CD14-positive monocyte (primary cell): Measurements from ENCODE around the gene CCDC174. TPM values are rescaled to one million over a fixed set of nuclear protein-coding genes. Genes with fewer than 3 reads are reported as not detected.

Experiments
- DNase-seq, 3 donors: peaks; one replicate each; pipeline ENCODE4 v3.0.0-alpha.2; 2011 to 2022
- H2AFZ ChIP-seq: 2 replicates; pipeline ENCODE4 v1.6.0; 2012; ENCODE audit warnings: mild to moderate bottlenecking, low read depth, low read length, inconsistent platforms; ENCODE audit not compliant: insufficient read depth, poor library complexity, severe bottlenecking
- H3K27ac ChIP-seq, 2 donors: 1 replicate in 1 of 2; 2 replicates in 1 of 2; pipeline ENCODE4 v1.5.1; 2012 to 2013; ENCODE audit warnings: low read length in 2 of 2, control low read depth in 1 of 2, inconsistent platforms in 1 of 2, low read depth in 1 of 2, mild to moderate bottlenecking in 1 of 2
- H3K27me3 ChIP-seq, 2 donors: one replicate each; pipeline versions ENCODE4 v1.6.0 to v1.6.1; 2011 to 2013; ENCODE audit warnings: low read length in 2 of 2; ENCODE audit not compliant: control insufficient read depth in 2 of 2, insufficient read depth in 2 of 2
- H3K36me3 ChIP-seq, 2 donors: replicated peaks in 1 of 2; 1 replicate in 1 of 2; 2 replicates in 1 of 2; pipeline versions ENCODE4 v1.5.1 to v1.6.1; 2012 to 2013; ENCODE audit warnings: low read length in 2 of 2, control low read depth in 1 of 2, inconsistent platforms in 1 of 2, mild to moderate bottlenecking in 1 of 2; ENCODE audit not compliant: insufficient read depth in 2 of 2, control insufficient read depth in 1 of 2
- H3K4me1 ChIP-seq, 2 donors: 1 replicate in 1 of 2; 2 replicates in 1 of 2; pipeline versions ENCODE4 v1.5.1 to v1.6.1; 2012 to 2013; ENCODE audit warnings: low read length in 2 of 2, control low read depth in 1 of 2, inconsistent platforms in 1 of 2, mild to moderate bottlenecking in 1 of 2, moderate library complexity in 1 of 2; ENCODE audit not compliant: insufficient read depth in 2 of 2, control insufficient read depth in 1 of 2
- H3K4me2 ChIP-seq: replicated peaks from 2 replicates; pipeline ENCODE3; 2012; ENCODE audit warnings: low read length, moderate library complexity, mild to moderate bottlenecking; ENCODE audit not compliant: poor library complexity, severe bottlenecking; ENCODE audit errors: extremely low read depth
- H3K4me3 ChIP-seq, 3 experiments: fragments of 200-600 bp in 1 of 3; sonication (generic) in 1 of 3; replicated peaks in 1 of 3; 1 replicate in 2 of 3; 2 replicates in 1 of 3; pipeline ENCODE4 v1.5.1; 2011 to 2013; ENCODE audit warnings: low read length in 3 of 3, mild to moderate bottlenecking in 3 of 3, control low read depth in 2 of 3, low read depth in 2 of 3, inconsistent platforms in 1 of 3, moderate library complexity in 1 of 3
- H3K79me2 ChIP-seq: 2 replicates; pipeline ENCODE4 v1.6.0; 2012; ENCODE audit warnings: mild to moderate bottlenecking, control low read depth, inconsistent platforms, low read length, moderate library complexity; ENCODE audit not compliant: insufficient read depth
- H3K9ac ChIP-seq: 2 replicates; pipeline ENCODE4 v1.6.0; 2017; ENCODE audit warnings: low read length, mild to moderate bottlenecking; ENCODE audit not compliant: insufficient read depth, poor library complexity, severe bottlenecking
- H3K9me3 ChIP-seq, 2 donors: replicated peaks in 1 of 2; 1 replicate in 1 of 2; 2 replicates in 1 of 2; pipeline versions ENCODE4 v1.5.1 to v1.6.1; 2012 to 2013; ENCODE audit warnings: low read length in 2 of 2, control low read depth in 1 of 2; ENCODE audit not compliant: control insufficient read depth in 1 of 2, insufficient read depth in 1 of 2
- H4K20me1 ChIP-seq: 2 replicates; pipeline ENCODE4 v1.6.0; 2012; ENCODE audit warnings: mild to moderate bottlenecking, low read length, control low read depth, moderate library complexity; ENCODE audit not compliant: insufficient read depth
- H3K27ac Mint-ChIP-seq, 7 donors: one replicate each; pipeline ENCODE4 v1.8.0; 2020; ENCODE audit warnings: mild to moderate bottlenecking in 7 of 7, mixed read lengths in 7 of 7, moderate library complexity in 6 of 7, inconsistent platforms in 2 of 7
- H3K27me3 Mint-ChIP-seq, 3 donors: one replicate each; pipeline ENCODE4 v1.8.0; 2021 to 2022; ENCODE audit warnings: low read depth in 3 of 3, mild to moderate bottlenecking in 3 of 3, mixed read lengths in 3 of 3, moderate library complexity in 3 of 3, inconsistent platforms in 1 of 3
- H3K36me3 Mint-ChIP-seq, 2 donors: one replicate each; pipeline ENCODE4 v1.8.0; 2020; ENCODE audit warnings: mixed read lengths in 2 of 2, inconsistent platforms in 1 of 2, mild to moderate bottlenecking in 1 of 2
- H3K4me1 Mint-ChIP-seq: one replicate; pipeline ENCODE4 v1.8.0; 2020; ENCODE audit warnings: mild to moderate bottlenecking, mixed read lengths
- H3K4me3 Mint-ChIP-seq, 2 donors: one replicate each; pipeline ENCODE4 v1.8.0; 2020; ENCODE audit warnings: mild to moderate bottlenecking in 2 of 2, mixed read lengths in 2 of 2, moderate library complexity in 1 of 2
- H3K9me3 Mint-ChIP-seq, 7 donors: one replicate each; pipeline ENCODE4 v1.8.0; 2020 to 2022; ENCODE audit warnings: mixed read lengths in 7 of 7, mild to moderate bottlenecking in 6 of 7, moderate library complexity in 6 of 7, inconsistent platforms in 2 of 7
- WGBS: methylation state at CpG from one replicate; pipeline ENCODE4 v1.1.5; 2013; ENCODE audit warnings: missing lambda C conversion rate; ENCODE audit not compliant: insufficient coverage; 5-methylcytosine and 5-hydroxymethylcytosine counted together
- intact Hi-C, 2 donors: fragments of 100-400 bp; cut with micrococcal nuclease; formaldehyde crosslinking; loops; one replicate each; pipeline versions ENCODE4 v1.15.0 to v1.15.1; 2023
- polyA plus RNA-seq, 3 donors: library from polyadenylated mRNA; depleted of rRNA in 1 of 3; unstranded in 2 of 3; stranded (reverse) in 1 of 3; fragments of 300-500 nt in 2 of 3; fragments of >200 nt in 1 of 3; fragmentation: Illumina TruSeq in 2 of 3; gene quantifications; 1 replicate in 2 of 3; 2 replicates in 1 of 3; pipeline ENCODE4 v1.2.3, GENCODE V29; 2012 to 2021
- TF ChIP-seq, protein P1 (sequence below): fragments of 200-600 bp; IDR thresholded peaks from one replicate; pipeline ENCODE4 v1.8.0; 2022; ENCODE audit warnings: antibody characterized with exemption, mild to moderate bottlenecking

Gene CCDC174
- polyA plus RNA-seq, 3 donors, result 6.2 to 7.9 (median 7.4) TPM

DNA sequence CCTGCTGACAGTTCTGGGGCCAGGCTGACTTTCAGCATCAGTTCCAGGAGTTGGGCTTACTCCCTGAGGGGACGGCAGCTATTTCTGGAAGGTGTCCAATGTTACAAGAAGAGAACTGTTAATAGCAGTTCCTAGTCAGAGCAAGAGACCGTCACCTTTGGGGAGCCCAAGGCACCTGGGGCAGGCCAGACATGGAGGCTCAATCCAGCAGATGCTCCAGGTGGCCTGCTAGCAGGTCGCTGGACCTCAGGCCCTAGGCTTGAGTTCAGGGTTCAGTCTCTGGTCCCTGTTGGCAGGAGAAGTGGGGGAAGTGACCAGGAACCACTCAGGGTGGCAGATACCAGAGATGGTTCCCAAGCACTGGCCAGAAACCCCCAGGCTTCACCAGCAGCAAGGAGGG is 49.3 kb downstream of the CCDC174 start:
- H3K9me3 Mint-ChIP-seq, result peaks cover 0 to 2% (median 0%) of the 10 kb centered on the region in 7 donors
- DNase-seq, result no peak
- H3K4me3 Mint-ChIP-seq, result no peak overlapping the region
- Histone ChIP-seq H3K4me3 (no peak overlapping the region), H3K79me2 (no peaks in the 10 kb centered on the region), H3K9ac (no peak overlapping the region), H3K4me1 (no peaks in the 10 kb centered on the region), H3K27ac (no peak overlapping the region), H3K36me3 (no peaks in the 10 kb centered on the region), H3K27me3 (no peaks in the 10 kb centered on the region), H2AFZ (no peak overlapping the region), H3K4me2 (no peak overlapping the region), H3K9me3 (no peaks in the 10 kb centered on the region), H4K20me1 (no peaks in the 10 kb centered on the region)
- H3K27ac Mint-ChIP-seq, result no peak overlapping the region
- H3K36me3 Mint-ChIP-seq, result no peaks in the 10 kb centered on the region
- TF ChIP-seq, protein P1, sequence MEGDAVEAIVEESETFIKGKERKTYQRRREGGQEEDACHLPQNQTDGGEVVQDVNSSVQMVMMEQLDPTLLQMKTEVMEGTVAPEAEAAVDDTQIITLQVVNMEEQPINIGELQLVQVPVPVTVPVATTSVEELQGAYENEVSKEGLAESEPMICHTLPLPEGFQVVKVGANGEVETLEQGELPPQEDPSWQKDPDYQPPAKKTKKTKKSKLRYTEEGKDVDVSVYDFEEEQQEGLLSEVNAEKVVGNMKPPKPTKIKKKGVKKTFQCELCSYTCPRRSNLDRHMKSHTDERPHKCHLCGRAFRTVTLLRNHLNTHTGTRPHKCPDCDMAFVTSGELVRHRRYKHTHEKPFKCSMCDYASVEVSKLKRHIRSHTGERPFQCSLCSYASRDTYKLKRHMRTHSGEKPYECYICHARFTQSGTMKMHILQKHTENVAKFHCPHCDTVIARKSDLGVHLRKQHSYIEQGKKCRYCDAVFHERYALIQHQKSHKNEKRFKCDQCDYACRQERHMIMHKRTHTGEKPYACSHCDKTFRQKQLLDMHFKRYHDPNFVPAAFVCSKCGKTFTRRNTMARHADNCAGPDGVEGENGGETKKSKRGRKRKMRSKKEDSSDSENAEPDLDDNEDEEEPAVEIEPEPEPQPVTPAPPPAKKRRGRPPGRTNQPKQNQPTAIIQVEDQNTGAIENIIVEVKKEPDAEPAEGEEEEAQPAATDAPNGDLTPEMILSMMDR, result no peak
- H3K27me3 Mint-ChIP-seq, result peaks cover 0 to 2% (median 2%) of the 10 kb centered on the region in 3 donors
- WGBS, result 87% methylated on average over 3 of the region's 3 CpGs
- no peaks in the 10 kb centered on the region for H3K4me1 Mint-ChIP-seq
- intact Hi-C loops, result no loop called here

DNA sequence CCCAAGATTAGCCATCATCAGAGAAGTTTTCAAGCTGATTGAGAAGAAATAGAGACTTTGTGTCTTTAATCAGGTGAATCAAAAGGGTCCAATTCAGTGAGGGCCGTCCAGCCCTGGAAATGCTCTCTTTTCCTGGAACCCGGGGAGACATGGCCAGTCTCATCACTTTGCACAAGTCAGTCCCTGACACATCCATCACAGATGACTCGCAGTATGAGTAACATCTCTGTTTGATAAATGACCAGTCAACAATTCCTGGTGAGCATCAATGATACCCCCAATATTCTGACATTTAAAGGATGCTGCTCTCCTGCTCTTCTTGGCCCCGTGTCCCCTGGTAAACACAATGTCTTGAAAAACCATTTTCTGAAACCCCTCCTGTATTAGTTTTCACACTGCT is 50.1 kb downstream of the CCDC174 start:
- intact Hi-C loops, result no loop called here
- H3K27ac Mint-ChIP-seq, result no peak overlapping the region
- peaks cover 2% of the 10 kb centered on the region in 3 donors for H3K27me3 Mint-ChIP-seq
- peaks cover 0 to 2% (median 0%) of the 10 kb centered on the region in 7 donors for H3K9me3 Mint-ChIP-seq
- H3K36me3 ChIP-seq, result no peaks in the 10 kb centered on the region
- no peaks in the 10 kb centered on the region for H3K4me1 Mint-ChIP-seq
- no peaks in the 10 kb centered on the region for H3K27me3 ChIP-seq
- TF ChIP-seq, protein P1, result no peak
- H3K4me3 ChIP-seq, result no peak overlapping the region
- no peak overlapping the region for H3K9ac ChIP-seq
- H3K36me3 Mint-ChIP-seq, result no peaks in the 10 kb centered on the region
- no peaks in the 10 kb centered on the region for H3K79me2 ChIP-seq
- no peak overlapping the region for H3K27ac ChIP-seq
- no peak overlapping the region for H3K4me2 ChIP-seq
- WGBS, result 100% methylated on average over 2 of the region's 4 CpGs
- H3K9me3 ChIP-seq, result no peaks in the 10 kb centered on the region
- DNase-seq, result no peak
- no peak overlapping the region for H3K4me3 Mint-ChIP-seq
- no peaks in the 10 kb centered on the region for H3K4me1 ChIP-seq
- no peak overlapping the region for H2AFZ ChIP-seq
- no peaks in the 10 kb centered on the region for H4K20me1 ChIP-seq
